NCI-H2029 treated with DMSO at 0.1 percent for 48 hours (cell line): ENCODE measurements around the gene POMP.
"Not testable (repeated sequence)": the region's sequence is repeated elsewhere in the genome, so short reads cannot be mapped to it uniquely, and the experiment has no call there.

ENCODE experiments used
- DNase-seq: peaks from one replicate; lab custom pipeline; 2025; lab: John Stamatoyannopoulos, UW

Gene POMP

DNA sequence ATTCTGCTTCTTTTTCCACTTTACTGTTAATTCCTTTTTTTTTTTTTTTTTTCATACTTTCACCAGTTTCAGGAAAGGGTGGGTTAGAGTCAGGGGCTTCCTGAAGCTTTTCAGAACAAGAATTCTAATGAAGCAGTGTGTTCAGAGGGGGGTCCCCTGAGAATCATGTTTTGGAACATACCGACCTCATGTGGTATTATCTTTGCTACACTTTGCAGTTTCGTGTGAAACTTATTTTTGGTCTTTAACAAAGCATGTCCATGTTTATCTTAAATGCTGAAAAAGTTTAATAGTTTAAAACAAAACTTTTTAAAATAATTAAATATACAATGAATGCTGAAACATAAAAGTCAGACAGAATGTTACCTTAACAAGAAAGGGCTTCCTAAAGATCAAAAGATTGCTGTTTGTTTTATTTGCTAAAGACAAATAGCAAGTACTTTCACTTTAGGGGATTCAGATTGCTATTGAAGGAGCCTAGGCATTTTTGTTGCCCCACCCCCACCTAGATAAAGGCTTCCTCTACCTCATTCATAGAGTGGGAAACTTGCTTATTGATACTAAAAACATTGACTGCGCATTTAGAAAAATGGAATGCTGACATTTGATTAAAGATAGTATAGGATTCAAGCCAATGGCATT, 21.1 kb upstream of the POMP start:
- DNase-seq, result no peak

DNA sequence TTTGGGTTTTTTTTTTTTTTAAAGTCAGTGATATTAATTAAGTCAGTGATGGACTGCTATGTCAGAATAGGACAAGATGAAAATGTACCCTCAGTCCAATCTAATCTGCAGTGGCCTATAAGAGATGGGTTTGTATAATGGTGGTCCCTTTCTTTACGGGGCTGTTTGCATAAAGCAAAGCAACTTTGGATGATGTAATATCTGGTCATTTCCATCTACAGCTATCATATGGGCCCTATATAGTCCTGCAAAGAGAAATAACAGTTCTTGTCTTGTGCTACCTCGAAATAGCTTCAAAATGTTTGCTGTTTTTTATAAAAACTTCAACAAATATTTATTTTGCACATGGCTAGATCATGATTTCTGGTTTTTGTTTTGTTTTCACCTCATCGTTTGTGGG, 20.2 kb upstream of the POMP start:
- no peak for DNase-seq

DNA sequence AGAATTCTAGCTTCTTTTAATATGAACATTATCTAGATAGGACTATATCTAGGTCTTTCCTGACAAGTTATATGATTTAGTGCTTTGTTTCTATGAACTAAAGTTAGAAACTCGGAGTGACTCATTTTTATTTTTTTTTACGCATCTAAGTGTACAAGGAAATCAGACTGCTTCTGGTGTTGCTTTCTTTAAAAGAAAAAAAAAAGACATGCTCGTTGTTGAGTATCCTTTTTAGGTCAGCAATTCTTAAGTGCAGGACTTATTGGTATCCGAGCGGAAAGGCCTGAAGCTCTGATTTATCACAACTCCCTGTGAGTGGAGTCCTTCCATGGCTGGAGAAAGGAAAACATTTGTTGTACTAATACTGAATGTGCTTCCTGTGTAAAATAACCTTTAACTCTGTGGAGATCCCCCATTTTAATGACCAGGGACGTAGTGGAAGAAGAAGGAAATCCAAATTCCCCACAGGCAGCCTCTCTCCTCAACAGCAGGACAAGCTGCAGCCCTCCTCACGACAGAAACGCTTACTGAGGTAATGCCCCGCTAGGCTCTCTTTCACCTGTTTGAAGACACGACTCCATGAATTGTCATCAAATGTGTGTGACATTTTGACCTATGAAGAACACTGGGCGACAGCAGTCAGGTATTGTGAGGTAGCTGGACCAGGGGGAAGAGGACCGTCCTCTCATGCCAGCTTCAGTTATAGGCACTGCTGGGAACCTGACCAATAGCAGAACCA, 17.9 kb upstream of the POMP start:
- DNase-seq, result no peak

DNA sequence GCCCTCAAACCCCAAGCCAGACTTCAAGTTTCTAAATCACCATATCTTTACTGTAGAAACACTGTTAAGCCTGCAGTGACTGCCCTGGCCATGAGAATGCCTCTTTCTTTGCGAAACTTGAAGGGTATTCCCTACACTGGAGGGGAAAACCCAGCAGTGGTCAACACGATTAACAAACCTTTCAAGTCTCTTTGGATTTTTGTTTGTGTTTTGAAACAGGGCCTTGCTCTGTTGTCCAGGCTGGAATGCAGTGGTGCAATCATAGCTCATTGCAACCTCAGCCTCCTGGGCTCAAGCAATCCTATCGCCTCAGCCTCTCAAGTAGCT, 17.4 kb upstream of the POMP start:
- no peak for DNase-seq

DNA sequence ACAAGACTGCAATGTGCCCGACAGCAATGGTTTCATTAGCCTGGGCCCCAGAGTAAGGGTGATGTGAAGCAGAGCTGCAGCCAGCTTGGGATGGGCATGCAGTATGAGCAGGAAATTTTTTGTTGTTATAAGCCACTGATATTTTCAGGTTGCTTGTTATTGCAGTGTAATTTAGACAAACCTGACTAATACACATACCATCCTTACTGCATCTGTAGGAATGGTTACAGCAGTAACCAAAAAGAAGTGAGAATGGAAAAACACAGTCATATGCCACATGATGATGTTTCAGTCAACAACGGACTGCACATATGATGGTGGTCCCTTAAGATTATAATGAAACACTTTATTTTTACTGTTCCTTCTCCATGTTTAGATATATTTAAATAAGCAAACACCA, 8.6 kb upstream of the POMP start:
- no peak for DNase-seq

DNA sequence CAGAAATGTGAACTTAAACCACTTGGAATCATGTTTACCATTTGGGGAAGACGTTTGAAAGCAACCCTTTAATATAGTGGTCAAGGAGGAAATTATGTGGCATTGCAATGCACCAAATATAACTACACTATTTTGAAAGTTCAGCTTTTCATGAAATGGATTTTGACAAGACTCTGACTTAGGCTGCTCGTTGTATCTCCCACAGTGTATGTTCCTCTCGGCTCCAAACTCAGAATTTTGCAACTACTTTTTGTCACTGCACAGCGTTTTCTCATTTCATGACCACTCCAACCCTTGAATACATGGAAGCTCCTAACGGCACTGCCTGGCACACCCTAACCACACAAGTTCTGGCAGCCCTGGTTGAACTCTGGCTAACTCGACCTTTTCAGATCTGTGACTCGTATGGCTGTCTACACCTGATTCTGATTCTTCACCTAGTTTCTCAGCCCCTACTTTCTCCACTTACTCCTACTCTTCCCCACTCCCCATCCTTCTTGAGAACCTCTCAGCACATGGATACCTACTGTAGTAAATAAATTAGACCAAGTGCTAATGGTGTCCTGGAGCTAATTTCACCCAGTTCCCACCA, 7.0 kb upstream of the POMP start:
- no peak for DNase-seq

DNA sequence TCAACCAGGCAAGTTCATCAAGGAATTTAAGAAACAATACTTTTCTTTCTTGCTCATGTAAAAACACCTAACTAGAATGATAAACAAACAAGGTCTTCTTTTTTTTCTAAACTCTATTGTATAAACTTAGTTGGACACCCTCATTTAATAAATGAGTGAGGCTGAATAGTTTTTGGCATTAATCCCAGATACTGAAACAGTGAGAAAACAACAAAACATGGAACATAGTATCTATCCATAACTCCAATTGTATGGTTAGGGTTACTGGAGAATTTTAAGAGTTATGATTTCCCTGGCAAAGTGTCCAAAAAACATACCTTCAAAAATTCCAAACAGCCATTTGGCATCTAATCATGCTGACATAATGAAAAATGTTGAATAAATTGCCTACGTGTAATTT, 5.8 kb upstream of the POMP start:
- no peak for DNase-seq

DNA sequence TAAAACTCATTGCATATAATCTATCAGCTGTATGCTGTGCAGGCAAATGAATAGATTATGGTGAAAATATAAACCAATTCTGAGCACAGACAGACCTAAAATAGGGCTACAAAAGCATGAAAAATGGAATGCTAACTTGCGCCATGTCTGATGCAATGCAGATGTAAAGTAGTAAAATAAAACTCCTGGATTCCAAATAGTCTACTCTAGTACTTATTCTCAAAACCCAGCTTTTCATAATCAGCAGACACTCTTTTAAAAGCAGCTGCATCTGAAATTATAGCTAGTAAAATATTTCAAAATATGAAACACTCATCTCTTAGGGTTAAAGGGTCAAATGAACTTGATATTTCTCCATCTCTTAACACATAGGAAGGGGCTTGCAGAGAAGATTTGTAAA, 4.7 kb upstream of the POMP start:
- DNase-seq, result no peak

DNA sequence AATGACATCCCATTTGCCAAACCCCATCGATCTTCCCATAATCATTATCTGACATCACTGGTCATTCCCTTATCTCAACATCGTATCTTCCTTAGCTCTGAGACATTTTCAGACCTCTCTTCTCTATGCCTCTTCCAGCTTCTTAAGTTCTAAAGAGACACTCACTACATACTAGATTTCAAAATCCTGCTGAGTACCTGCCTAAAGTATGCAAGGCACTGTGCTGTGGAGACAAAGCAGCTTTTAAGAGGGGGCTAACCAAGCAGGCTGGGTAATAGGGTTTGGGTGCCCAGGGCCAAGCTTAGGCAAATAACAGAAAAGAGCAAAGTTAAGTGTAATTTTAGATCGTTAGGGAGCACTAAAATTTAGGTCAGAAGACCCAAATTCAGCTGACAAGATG, 3.4 kb upstream of the POMP start:
- no peak for DNase-seq

DNA sequence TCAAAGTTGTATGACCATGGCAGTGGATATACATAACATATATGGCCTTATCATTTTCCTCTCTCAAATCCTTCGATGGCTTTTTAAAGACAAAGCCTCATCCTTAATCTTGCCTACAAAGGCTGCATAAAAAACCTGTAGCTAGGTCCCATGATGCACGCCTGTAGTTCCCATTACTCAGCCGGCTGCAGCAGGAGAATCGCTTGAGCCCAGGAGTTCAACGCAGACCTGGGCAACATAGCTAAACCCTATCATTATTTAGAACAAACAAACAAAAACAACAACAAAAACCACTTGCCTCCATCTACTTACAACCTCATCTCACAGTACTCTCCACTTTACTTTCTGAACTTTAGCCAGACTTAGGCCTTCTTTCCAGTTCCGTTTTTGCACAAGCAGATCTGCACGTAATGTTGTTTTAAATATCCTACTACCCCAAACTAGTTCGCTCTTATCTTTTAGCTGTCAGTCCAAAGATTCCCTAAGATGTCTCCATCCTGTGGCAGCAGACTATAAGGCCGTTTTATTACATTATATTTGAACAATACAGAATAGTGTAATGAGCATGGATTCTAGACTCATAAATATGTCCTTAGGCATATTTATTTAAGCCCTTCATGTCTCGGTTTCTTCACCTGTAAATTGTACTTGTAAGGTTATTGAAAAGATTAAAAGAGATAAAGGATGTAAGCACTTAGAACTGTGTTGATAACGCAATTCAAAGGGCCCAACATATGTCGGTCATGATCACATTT, 969 bp upstream of the POMP start:
- no peak for DNase-seq

DNA sequence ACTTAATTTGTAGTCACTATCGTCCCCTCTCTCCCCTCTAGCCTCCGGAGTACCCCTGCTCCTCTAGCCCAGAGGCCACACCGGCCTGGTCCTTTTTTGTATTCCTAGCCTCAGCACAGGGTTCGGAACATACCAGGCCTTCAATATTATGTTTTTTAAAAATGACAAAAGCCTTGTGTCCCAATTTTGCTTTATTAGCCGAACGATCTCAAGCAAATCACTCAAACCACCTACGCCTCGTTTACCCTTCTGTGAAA, 463 bp upstream of the POMP start:
- no peak for DNase-seq

DNA sequence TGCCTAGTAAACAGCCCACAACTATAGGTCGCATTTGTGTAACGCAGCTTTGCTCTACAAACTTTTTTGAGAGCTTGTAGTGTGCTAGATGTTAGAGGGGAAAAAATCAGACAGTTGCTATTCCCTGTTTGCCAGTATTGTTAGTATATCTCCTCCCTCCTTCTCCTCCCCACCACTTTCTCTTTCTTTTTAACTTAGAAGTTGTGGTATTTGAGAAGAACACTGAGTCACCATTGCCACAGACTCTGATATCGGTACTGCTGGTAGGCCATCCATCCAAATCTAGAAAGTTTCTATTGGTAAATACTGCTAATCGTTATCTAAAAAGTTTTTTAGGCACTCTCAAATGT, 666 bp downstream of the POMP start:
- DNase-seq, result no peak

DNA sequence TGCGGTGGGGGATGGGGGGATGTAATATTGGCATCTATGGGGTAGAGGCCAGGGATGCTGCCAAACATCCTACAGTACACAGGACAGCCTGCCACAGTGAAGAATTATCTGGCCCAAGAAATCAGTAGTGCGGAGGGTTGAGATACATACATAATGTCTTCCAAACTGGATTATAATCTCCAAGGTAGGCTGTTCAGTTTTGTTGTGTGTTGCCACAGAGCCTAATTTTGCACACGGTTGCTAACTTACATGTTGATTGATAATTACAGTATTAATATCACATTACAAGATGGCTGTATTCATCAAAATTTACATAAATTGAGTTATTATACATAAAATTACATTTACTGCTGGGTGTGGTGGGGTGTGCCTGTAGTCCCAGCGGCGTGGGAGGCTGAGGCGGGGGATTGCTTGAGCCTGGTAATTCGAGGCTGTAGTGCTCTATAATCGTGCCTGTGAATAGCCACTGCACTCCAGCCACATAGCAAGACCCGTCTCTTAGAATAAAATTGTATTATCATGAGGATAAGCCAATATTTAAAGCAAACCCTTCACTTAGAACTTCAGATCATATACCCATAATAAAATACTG, 8.1 kb downstream of the POMP start:
- no peak for DNase-seq

DNA sequence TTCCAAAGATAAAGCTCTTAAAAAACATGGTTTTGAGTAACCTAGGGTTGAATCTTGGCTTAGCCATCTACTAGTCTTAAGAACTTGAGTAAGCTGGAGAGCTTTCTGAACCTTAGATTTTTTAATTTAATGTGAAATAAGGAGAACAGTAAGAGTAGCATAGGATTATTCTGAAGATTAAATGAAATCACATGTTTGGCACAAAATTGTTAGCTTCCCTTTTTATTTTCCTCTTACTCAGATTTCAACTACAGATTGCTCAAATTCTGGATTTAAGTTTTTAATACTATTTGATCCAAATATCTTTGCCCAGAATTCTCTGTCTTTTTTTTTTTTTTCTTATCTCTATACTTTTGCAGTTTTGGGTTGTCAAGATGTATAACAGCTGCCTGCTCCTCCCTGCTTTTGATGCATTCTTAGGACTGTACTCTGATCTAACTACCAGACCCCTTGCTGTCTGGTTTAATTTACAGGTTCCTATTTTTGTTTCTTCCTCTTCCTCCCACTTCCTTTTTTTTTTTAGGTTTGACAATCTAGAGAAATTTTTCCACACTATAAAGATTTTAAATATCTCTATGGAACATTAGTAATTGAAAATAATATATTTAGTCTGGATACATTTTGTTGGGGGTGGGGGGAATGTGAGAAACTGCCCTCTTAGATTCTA, 12.3 kb downstream of the POMP start:
- no peak for DNase-seq

DNA sequence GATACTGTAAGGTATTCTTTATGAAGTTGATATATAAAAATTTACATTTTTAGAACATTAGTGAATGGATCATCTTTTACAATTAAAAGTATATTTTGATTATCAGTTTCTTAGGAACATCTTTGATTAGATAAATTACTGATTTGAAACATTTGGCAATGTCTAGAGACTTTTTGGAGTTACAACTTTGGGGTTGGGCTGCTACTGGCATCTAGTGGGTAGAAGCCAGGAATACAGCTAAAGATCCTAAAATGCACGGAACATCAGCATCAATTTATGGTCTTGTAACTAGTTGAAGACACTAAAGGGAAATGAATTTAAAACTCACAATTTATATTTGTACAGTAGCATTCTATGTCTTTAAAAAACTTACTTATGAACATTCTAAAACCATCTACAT, 19.9 kb downstream of the POMP start:
- no peak for DNase-seq

DNA sequence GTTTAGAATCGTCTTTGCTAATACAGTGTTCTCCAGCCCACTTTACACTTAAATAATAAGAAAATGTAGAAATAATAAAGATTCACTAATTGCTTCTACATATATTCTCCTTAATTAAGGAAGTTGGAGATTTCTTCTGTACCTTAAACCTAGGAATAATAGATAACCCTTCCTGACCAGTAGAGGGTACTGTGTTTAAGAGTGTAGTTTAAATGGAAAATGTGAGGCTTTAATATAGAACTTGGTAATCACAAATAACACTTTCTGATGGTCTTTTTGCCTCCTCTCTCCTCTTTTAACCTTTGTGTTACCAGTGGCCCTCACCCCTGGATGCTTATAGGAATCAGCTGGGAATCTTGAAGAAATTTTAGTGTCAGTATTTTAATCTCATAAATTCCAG, 20.7 kb downstream of the POMP start:
- no peak for DNase-seq

DNA sequence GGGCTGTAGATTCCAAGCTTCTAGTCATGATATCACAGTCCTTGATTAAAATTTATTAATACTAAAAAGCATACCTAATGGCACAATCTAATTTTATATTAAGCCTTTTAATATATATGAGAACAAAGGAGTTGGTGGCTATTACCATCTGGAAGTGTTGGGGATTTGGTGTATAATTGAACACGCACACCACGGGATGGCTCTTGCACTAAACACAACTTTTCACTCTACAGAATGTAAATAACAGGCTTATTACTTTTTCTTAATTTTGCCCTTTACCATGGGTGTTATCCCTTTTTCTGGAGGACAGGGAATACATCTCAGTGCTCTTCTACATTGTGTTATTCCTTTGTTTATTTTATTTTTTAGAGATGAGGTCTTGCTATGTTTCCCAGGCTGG, 21.6 kb downstream of the POMP start:
- no peak for DNase-seq

DNA sequence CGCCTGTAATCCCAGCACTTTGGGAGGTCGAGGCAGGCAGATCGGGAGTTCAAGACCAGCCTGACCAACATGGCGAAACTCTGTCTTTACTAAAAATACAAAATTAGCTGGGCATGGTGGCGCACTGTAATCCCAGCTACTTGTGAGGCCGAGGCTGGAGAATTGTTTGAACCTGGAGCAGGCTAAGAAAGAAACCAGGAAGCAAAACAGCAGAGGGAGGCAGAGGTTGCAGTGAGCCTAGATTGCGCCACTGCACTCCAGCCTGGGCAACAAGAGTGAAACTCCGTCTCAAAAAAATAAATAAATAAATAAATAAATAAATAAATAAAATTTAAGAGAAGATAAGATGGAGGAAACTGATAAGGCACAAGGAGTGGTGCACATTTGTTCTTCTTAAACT, 24.2 kb downstream of the POMP start:
- DNase-seq, result not testable (repeated sequence)

DNA sequence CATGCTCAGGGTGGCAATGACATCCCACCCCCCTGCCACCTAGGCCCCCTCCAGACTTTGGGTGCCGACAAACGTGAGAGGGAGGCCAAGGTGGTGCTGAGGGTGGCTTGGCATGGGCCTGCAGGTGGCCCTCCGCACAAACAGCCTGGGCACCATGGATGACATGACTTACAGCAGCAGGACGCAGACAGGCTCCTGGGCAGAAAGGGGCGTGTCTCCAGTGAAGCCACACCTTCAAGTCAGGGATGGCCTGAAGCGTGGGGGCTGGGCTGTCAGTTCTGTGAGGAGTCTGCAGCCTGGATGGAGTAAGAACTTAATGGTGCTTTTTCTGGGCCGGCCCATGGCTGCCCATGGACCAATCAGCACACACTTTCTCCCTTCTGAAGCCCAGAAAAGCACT, 25.3 kb downstream of the POMP start:
- no peak for DNase-seq

DNA sequence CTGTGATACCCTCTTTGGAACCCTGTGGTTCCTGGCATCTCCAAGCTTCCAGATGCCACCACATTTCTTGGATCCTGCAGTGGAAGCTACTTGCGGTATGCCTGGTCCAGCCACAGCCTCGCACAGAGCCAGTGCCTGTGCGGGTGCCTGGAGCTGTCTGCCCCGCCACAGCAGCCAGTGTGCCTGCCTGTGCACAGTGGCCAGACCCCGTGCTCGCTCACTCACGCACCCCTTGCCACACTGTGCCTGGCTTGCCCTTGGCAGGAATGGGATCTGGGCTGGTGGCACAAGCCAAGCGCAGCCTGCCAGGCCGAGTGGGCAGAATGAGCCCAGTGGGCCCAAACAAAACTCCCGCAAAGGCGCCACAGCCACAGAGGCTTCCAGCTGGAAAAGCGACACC, 26.2 kb downstream of the POMP start:
- no peak for DNase-seq

DNA sequence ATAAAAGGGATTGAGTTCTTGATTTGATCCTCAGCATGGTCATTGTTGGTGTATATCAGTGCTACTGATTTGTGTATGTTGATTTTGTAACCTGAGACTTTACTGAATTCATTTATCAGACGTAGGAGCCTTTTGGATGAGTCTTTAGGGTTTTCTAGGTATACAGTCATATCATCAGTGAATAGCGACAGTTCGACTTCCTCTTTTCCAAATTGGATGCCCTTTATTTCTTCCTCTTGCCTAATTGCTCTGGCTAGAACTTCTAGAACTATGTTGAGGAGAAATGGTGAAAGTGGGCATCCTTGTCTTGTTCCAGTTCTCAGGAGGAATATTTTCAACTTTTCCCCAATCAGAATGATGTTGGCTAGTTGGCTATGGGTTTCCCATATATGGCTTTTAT, 27.0 kb downstream of the POMP start:
- no peak for DNase-seq

DNA sequence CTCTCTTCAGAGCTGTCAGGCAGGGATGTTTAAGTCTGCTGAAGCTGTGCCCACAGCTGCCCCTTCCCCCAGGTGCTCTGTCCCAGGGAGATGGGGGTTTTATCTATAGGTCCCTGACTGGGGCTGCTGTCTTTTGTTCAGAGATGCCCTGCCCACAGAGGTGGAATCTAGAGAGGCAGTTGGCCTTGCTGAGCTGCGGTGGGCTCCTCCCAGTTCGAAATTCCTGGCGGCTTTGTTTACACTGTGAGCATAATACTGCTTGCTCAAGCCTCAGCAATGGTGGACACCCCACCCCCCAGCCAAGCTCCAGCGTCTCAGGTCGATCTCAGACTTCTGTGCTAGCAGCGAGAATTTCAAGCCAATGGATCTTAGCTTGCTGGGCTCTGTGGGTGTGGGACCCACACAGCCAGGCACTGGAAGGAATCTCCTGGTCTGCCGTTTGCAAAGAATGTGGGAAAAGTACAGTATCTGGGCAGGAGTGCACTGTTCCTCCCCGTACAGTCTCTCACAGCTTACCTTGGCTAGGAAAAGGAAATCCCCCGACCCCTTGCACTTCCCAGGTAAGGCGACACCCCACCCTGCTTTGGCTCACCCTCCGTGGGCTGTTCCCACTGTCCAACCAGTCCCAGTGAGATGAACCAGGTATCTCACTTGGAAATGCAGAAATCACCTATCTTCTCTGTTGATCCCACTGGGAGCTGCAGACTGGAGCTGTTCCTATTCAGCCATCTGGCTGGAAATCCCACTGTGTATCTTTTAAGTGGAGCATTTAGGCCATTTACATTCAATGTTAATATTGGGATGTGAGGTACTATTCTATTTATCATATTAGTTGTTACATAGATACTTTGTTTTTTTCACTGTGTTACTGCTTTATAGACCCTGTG, 34.9 kb downstream of the POMP start:
- not testable (repeated sequence) for DNase-seq
